Activated CD8-positive, alpha-beta memory T cell treated with anti-CD3 and anti-CD28 coated beads, Interleukin-2, amount 50 U/mL, for 24 hours (primary cell): ENCODE measurements around the gene ST14.

Source experiments
- DNase-seq: peaks from one replicate; pipeline ENCODE4 v3.0.0-alpha.2; 2020; ENCODE audit errors: extremely low read depth

ST14 gene

GRCh38 chr11:130136107-130136506, 23.5 kb upstream of the ST14 start:
- no peak for DNase-seq

- no peak for DNase-seq
These were observed 21.6 kb upstream of the ST14 start for GRCh38 chr11:130137999-130138398.

GRCh38 chr11:130139401-130139800, 20.2 kb upstream of the ST14 start:
- DNase-seq = no peak

GRCh38 chr11:130141561-130142341, 17.8 kb upstream of the ST14 start:
- DNase-seq = no peak

GRCh38 chr11:130144141-130144540, 15.4 kb upstream of the ST14 start:
- DNase-seq = no peak

- no peak for DNase-seq
These were observed 14.7 kb upstream of the ST14 start for GRCh38 chr11:130144861-130145281.

- DNase-seq = no peak
These were observed 14.2 kb upstream of the ST14 start for GRCh38 chr11:130145311-130145812.

- DNase-seq = no peak
These were observed 13.4 kb upstream of the ST14 start for GRCh38 chr11:130145975-130146776.

GRCh38 chr11:130146796-130147195, 12.8 kb upstream of the ST14 start:
- no peak for DNase-seq

- no peak for DNase-seq
These were observed 10.7 kb upstream of the ST14 start for GRCh38 chr11:130148796-130149326.

- no peak for DNase-seq
These were observed 8.8 kb upstream of the ST14 start for GRCh38 chr11:130150790-130151189.

GRCh38 chr11:130151196-130151595, 8.4 kb upstream of the ST14 start:
- no peak for DNase-seq

GRCh38 chr11:130156108-130157022, 3.2 kb upstream of the ST14 start:
- DNase-seq = no peak

- DNase-seq = no peak
These were observed 2.5 kb upstream of the ST14 start for GRCh38 chr11:130157101-130157500.

- DNase-seq = no peak
These were observed 1.7 kb upstream of the ST14 start for GRCh38 chr11:130157840-130158239.

- DNase-seq = no peak
These were observed 443 bp upstream of the ST14 start for GRCh38 chr11:130159139-130159538.

GRCh38 chr11:130160498-130161155, 1.0 kb downstream of the ST14 start:
- DNase-seq = no peak

- DNase-seq = no peak
These were observed 2.0 kb downstream of the ST14 start for GRCh38 chr11:130161441-130162145.

GRCh38 chr11:130162733-130163132, 3.2 kb downstream of the ST14 start:
- no peak for DNase-seq
